GM12874 (cell line): ENCODE results near the gene COL4A2.

Experiments
- TF ChIP-seq, protein P1 (sequence below): IDR thresholded peaks from 2 replicates; pipeline ENCODE4 v1.5.1; 2011; ENCODE audit warnings: low read depth, mild to moderate bottlenecking, control low read depth, low read length, moderate library complexity; ENCODE audit not compliant: insufficient read depth

The COL4A2 gene

DNA sequence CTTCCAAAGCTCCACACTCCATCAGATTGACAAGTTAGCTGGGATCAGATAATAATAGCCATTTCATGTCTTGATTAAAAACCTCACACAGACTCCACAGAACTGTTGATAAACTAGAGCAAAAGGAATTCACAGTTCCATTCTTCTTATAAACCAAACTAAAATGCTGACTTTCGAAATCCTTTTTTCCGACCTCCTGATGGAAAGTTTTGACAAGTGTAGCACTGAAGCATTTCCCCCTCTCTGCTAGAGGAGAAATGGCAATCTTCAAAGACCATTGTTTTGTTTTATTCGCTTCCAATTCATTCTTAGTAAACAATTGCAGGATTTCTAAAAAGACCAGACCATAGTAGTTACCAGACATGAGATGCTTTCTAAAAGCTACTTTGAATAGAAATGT is 58.8 kb downstream of the COL4A2 start:
- TF ChIP-seq, protein P1, sequence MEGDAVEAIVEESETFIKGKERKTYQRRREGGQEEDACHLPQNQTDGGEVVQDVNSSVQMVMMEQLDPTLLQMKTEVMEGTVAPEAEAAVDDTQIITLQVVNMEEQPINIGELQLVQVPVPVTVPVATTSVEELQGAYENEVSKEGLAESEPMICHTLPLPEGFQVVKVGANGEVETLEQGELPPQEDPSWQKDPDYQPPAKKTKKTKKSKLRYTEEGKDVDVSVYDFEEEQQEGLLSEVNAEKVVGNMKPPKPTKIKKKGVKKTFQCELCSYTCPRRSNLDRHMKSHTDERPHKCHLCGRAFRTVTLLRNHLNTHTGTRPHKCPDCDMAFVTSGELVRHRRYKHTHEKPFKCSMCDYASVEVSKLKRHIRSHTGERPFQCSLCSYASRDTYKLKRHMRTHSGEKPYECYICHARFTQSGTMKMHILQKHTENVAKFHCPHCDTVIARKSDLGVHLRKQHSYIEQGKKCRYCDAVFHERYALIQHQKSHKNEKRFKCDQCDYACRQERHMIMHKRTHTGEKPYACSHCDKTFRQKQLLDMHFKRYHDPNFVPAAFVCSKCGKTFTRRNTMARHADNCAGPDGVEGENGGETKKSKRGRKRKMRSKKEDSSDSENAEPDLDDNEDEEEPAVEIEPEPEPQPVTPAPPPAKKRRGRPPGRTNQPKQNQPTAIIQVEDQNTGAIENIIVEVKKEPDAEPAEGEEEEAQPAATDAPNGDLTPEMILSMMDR, result no peak

- TF ChIP-seq, protein P1, result no peak
Observed at GRCh38 chr13:110366733-110367132, 59.6 kb downstream of the COL4A2 start.

DNA sequence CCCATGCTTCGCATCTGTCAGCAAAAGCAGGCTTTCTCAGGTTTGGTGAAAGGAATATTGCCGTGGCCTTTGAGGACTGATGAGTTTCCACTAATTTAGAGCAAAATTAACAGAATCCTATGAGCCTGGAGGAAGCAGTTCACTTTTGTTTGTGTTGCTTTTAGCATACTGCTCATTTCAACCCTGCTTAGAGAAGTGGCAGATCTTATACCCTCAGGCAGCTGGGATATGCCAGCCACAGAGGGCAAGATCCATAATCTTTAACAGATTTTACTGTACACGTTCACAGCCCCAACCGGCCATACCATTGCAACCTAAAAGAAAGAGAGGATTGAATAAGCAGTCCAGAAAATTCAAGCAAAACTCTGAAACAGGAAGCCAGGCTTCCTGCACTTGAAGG is 60.5 kb downstream of the COL4A2 start:
- TF ChIP-seq, protein P1, result no peak

GRCh38 chr13:110368408-110368807 is 61.3 kb downstream of the COL4A2 start:
- TF ChIP-seq, protein P1, result no peak

- TF ChIP-seq, protein P1, result no peak
Observed at GRCh38 chr13:110369400-110369799, 62.3 kb downstream of the COL4A2 start.

- TF ChIP-seq, protein P1, result no peak
Observed at GRCh38 chr13:110371550-110372465, 64.7 kb downstream of the COL4A2 start.

- TF ChIP-seq, protein P1, result no peak
Observed at GRCh38 chr13:110372676-110373075, 65.6 kb downstream of the COL4A2 start.
